GM10248 (cell line): Measurements from ENCODE around the gene BCAR3.

ENCODE experiments used
- CTCF ChIA-PET: fragments of 300-600 bp; sonication (Branson Sonifier 250); formaldehyde crosslinking; extraction: SDS; loops from one replicate; lab custom pipeline; 2021; ENCODE audit warnings: antibody characterized with exemption; lab: Yijun Ruan, JAX
- POLR2A ChIA-PET: fragments of 350-650 bp; sonication (Branson Sonifier 250); formaldehyde crosslinking; extraction: SDS; loops from one replicate; lab custom pipeline; 2020; ENCODE audit warnings: antibody characterized with exemption; lab: Yijun Ruan, JAX
- DNase-seq: peaks from one replicate; pipeline ENCODE4 v3.0.0; 2012; ENCODE audit errors: extremely low spot score
- TF ChIP-seq, protein P1 (sequence below): IDR thresholded peaks from 2 replicates; pipeline ENCODE4 v1.5.1; 2012; ENCODE audit warnings: mild to moderate bottlenecking, low read depth; ENCODE audit errors: extremely low read depth, missing control alignments, control extremely low read depth

The BCAR3 gene

GRCh38 chr1:93584261-93585003, 97.2 kb downstream of the BCAR3 start:
- CTCF ChIA-PET: no interaction called here
- DNase-seq: no peak
- TF ChIP-seq, protein P1, sequence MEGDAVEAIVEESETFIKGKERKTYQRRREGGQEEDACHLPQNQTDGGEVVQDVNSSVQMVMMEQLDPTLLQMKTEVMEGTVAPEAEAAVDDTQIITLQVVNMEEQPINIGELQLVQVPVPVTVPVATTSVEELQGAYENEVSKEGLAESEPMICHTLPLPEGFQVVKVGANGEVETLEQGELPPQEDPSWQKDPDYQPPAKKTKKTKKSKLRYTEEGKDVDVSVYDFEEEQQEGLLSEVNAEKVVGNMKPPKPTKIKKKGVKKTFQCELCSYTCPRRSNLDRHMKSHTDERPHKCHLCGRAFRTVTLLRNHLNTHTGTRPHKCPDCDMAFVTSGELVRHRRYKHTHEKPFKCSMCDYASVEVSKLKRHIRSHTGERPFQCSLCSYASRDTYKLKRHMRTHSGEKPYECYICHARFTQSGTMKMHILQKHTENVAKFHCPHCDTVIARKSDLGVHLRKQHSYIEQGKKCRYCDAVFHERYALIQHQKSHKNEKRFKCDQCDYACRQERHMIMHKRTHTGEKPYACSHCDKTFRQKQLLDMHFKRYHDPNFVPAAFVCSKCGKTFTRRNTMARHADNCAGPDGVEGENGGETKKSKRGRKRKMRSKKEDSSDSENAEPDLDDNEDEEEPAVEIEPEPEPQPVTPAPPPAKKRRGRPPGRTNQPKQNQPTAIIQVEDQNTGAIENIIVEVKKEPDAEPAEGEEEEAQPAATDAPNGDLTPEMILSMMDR: no peak
- POLR2A ChIA-PET: no interaction called here

GRCh38 chr1:93581917-93582850, 99.5 kb downstream of the BCAR3 start:
- TF ChIP-seq, protein P1: no peak
- POLR2A ChIA-PET: no interaction called here
- CTCF ChIA-PET: interaction anchor here (0.7 to 2.1 kb wide), 4 partner anchors 17 to 232 kb away, joined by 3 to 5 read pairs (median 4); no protein-coding TSS in a partner anchor
- no peak for DNase-seq

GRCh38 chr1:93579891-93580290, 101.7 kb downstream of the BCAR3 start:
- TF ChIP-seq, protein P1: no peak
- POLR2A ChIA-PET: interaction anchor here (0.7 kb wide), 1 partner anchor 435 kb away, joined by 5 read pairs; no protein-coding TSS in a partner anchor
- DNase-seq: no peak
- CTCF ChIA-PET: interaction anchor here (0.8 to 2.0 kb wide), 3 partner anchors 12 to 51 kb away, joined by 3 to 4 read pairs (median 4); no protein-coding TSS in a partner anchor

DNA sequence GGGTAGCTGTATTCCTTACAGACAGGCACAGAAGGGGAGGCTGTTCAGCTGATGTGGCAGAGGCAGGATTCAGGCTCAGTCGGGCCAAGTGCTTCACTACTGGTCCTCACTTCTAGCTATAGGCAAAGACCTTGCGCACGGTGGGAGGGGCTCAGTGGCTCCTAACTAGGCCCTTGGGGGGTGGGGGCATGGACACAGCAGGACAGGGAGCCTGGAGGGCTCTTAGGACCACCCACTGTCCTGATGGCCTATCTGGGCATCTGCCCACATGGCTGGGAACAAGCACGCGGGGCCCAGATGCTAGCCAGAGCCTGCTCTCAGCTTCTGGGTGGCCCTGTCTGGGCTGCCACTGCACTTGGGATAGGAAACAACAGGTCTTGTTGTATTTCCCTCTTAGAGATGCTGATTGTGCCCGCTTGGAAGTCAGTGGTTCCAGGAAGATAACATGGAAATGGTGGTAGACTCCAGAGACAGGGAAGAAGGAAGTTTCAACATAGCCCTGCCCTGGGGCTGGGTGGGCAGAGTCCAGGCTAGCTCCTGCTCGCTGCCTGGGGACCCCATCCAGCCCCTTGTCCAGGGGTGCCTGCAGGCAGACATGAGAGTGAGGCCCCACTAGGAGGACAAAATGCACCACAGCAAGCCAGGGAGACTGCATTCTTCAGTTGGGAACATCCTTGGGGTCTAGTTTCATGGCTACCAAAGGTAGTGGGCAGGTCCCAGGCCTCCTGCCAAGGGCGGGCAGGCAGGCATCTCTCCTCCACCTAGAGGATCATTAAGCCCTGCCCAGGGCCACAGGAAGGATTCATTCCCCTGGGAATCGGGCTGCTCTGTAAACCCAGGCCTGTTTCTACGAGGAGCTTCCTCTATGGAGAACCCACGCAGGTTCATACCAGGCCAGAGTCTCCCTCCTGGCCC, 102.5 kb downstream of the BCAR3 start:
- DNase-seq: no peak
- TF ChIP-seq, protein P1: no peak
- CTCF ChIA-PET: interaction anchor here (1.2 to 2.0 kb wide), 3 partner anchors 10 to 52 kb away, joined by 3 to 4 read pairs (median 4); no protein-coding TSS in a partner anchor
- POLR2A ChIA-PET: no interaction called here

GRCh38 chr1:93578433-93578830, 103.2 kb downstream of the BCAR3 start:
- TF ChIP-seq, protein P1: no peak
- DNase-seq: no peak
- ChIA-PET POLR2A (no interaction called here), CTCF (interaction anchor here (1.2 kb wide), 1 partner anchor 11 kb away, joined by 3 read pairs; no protein-coding TSS in a partner anchor)
